Chondrocyte (in vitro differentiated cells): Measurements from ENCODE around the gene RPE. TPM values are rescaled to one million over a fixed set of nuclear protein-coding genes. Genes with fewer than 3 reads are reported as not detected.

Source experiments
- DNase-seq: peaks from one replicate; pipeline ENCODE4 v3.0.0; 2021; ENCODE audit warnings: mixed read lengths, low spot score
- H3K27ac Mint-ChIP-seq: one replicate; pipeline ENCODE4 v1.8.0; 2021; ENCODE audit warnings: mild to moderate bottlenecking, moderate library complexity, mixed read lengths; ENCODE audit not compliant: unreplicated experiment
- H3K27me3 Mint-ChIP-seq: 2 replicates; pipeline ENCODE4 v1.8.0; 2021; ENCODE audit warnings: low read depth, mixed read lengths
- H3K36me3 Mint-ChIP-seq: 2 replicates; pipeline ENCODE4 v1.8.0; 2021; ENCODE audit warnings: low read depth, mixed read lengths
- H3K4me1 Mint-ChIP-seq: 2 replicates; pipeline ENCODE4 v1.8.0; 2021; ENCODE audit warnings: low read depth, mild to moderate bottlenecking, mixed read lengths
- H3K4me3 Mint-ChIP-seq: one replicate; pipeline ENCODE4 v1.8.0; 2021; ENCODE audit warnings: mild to moderate bottlenecking, moderate library complexity, mixed read lengths; ENCODE audit not compliant: unreplicated experiment
- H3K9me3 Mint-ChIP-seq: 2 replicates; pipeline ENCODE4 v1.8.0; 2021; ENCODE audit warnings: low read depth, mixed read lengths
- total RNA-seq: library from RNA; stranded (reverse); gene quantifications from 3 replicates; pipeline ENCODE4 v1.2.1, GENCODE V29; 2021
- TF ChIP-seq, protein P1 (sequence below): fragments of 200-600 bp; sonication (generic); IDR thresholded peaks from 2 replicates; pipeline ENCODE4 v1.5.0; 2021; ENCODE audit warnings: antibody characterized with exemption, mild to moderate bottlenecking, moderate library complexity

RPE gene
- total RNA-seq, 1 donor from 2014 or later, result 41.8 TPM

GRCh38 chr2:209985874-209986273 lies 16.6 kb upstream of the RPE start:
- Mint-ChIP-seq H3K4me1 (peaks cover 10% of the 10 kb centered on the region), H3K27me3 (peaks cover 37% of the 10 kb centered on the region), H3K27ac (no peak overlapping the region), H3K4me3 (no peak overlapping the region), H3K9me3 (no peaks in the 10 kb centered on the region), H3K36me3 (no peaks in the 10 kb centered on the region)
- TF ChIP-seq, protein P1, sequence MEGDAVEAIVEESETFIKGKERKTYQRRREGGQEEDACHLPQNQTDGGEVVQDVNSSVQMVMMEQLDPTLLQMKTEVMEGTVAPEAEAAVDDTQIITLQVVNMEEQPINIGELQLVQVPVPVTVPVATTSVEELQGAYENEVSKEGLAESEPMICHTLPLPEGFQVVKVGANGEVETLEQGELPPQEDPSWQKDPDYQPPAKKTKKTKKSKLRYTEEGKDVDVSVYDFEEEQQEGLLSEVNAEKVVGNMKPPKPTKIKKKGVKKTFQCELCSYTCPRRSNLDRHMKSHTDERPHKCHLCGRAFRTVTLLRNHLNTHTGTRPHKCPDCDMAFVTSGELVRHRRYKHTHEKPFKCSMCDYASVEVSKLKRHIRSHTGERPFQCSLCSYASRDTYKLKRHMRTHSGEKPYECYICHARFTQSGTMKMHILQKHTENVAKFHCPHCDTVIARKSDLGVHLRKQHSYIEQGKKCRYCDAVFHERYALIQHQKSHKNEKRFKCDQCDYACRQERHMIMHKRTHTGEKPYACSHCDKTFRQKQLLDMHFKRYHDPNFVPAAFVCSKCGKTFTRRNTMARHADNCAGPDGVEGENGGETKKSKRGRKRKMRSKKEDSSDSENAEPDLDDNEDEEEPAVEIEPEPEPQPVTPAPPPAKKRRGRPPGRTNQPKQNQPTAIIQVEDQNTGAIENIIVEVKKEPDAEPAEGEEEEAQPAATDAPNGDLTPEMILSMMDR, result no peak
- DNase-seq, result no peak

DNA sequence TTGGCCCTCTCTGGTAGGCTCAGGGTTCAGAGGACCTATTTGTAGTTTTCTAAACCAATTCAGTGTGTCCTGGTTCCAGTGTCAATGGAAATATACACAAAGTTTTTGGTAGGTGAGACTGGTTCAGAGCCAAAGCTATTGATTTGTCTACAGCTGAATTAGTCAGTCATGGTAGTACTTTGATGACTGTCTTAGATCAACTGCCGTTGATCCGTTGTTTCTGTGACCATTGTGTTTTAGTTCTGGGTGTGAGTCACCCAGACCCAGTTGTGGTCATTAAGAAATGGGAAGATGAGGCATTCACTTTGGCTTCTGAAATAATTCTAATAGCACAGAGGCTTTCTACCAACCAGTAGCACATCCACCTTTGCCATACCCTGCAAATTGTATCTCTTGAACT lies 16.0 kb upstream of the RPE start:
- H3K9me3 Mint-ChIP-seq, result no peaks in the 10 kb centered on the region
- DNase-seq, result no peak
- TF ChIP-seq, protein P1, result no peak
- H3K36me3 Mint-ChIP-seq, result no peaks in the 10 kb centered on the region
- peaks cover 8% of the 10 kb centered on the region for H3K4me1 Mint-ChIP-seq
- H3K4me3 Mint-ChIP-seq, result no peak overlapping the region
- H3K27me3 Mint-ChIP-seq, result peaks cover 41% of the 10 kb centered on the region
- H3K27ac Mint-ChIP-seq, result no peak overlapping the region

DNA sequence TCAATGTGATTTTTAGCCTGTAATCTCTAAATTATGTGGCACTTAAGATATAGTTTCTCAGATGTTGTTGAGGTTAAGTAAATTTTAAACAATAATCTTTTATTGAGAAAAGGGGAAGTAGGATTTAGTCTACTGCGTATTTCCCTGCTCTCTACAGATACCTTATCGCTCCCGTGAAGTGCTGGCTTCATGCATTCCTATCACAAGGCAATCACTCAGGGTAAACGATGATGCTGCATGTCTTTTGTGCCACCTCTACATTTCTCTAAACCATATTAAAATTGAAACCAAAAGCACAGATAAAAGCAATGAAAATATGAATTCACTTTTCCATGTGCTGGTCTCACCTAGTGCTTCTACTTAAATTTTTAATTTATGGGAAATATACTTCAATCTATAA lies 14.4 kb upstream of the RPE start:
- no peaks in the 10 kb centered on the region for H3K9me3 Mint-ChIP-seq
- no peak overlapping the region for H3K4me3 Mint-ChIP-seq
- H3K27ac Mint-ChIP-seq, result no peak overlapping the region
- TF ChIP-seq, protein P1, result no peak
- no peak for DNase-seq
- no peaks in the 10 kb centered on the region for H3K36me3 Mint-ChIP-seq
- H3K4me1 Mint-ChIP-seq, result no peaks in the 10 kb centered on the region
- peaks cover 41% of the 10 kb centered on the region for H3K27me3 Mint-ChIP-seq

- Mint-ChIP-seq H3K4me3 (no peak overlapping the region), H3K9me3 (no peaks in the 10 kb centered on the region), H3K4me1 (no peaks in the 10 kb centered on the region), H3K27me3 (peaks cover 31% of the 10 kb centered on the region), H3K36me3 (no peaks in the 10 kb centered on the region), H3K27ac (no peak overlapping the region)
- DNase-seq, result no peak
- TF ChIP-seq, protein P1, result no peak
These were observed 11.6 kb upstream of the RPE start for GRCh38 chr2:209990838-209991237.

DNA sequence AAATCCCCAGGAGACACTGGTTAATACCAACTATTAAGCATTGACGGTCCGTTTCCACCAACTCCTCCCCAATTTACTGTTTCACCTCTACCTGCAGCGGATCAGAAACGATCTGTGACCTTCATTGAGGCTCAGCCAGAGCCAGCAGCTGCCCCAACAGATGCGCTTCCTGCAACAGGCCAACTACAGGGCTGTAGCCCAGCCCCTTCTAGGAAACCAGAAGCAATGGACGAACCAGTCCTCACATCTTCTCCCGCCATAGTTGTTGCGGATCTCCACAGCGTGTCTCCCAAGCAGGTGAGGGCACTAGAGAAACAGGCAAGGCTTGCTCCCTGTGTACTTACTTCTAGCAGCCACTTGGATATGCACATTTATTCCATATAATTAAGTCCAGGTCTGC lies 8.5 kb upstream of the RPE start:
- H3K9me3 Mint-ChIP-seq, result no peaks in the 10 kb centered on the region

More for the DNA sequence above, 8.5 kb upstream of the RPE start:
- no peaks in the 10 kb centered on the region for H3K4me1 Mint-ChIP-seq
- H3K27me3 Mint-ChIP-seq, result peaks cover 19% of the 10 kb centered on the region
- H3K27ac Mint-ChIP-seq, result no peak overlapping the region
- no peaks in the 10 kb centered on the region for H3K36me3 Mint-ChIP-seq
- TF ChIP-seq, protein P1, result no peak
- DNase-seq, result no peak
- no peak overlapping the region for H3K4me3 Mint-ChIP-seq
